HG02623 (cell line): ENCODE results near the gene SGCG.

ENCODE experiments used
- ATAC-seq: cut with Tn5 transposase; IDR thresholded peaks from one replicate; pipeline ENCODE4 v1.9.1; 2021; ENCODE audit warnings: moderate library complexity; ENCODE audit not compliant: unreplicated experiment

The SGCG gene

GRCh38 chr13:23323946-23324709 lies 143.3 kb downstream of the SGCG start:
- ATAC-seq = no peak

- ATAC-seq = peak; percentile 37
These were observed 144.4 kb downstream of the SGCG start for GRCh38 chr13:23325191-23325590.

- ATAC-seq = no peak
These were observed 149.6 kb downstream of the SGCG start for GRCh38 chr13:23330356-23330755.

- ATAC-seq = no peak
These were observed 158.4 kb downstream of the SGCG start for GRCh38 chr13:23339225-23339624.

- ATAC-seq = no peak
These were observed 164.3 kb downstream of the SGCG start for GRCh38 chr13:23344931-23345595.

- no peak for ATAC-seq
These were observed 166.8 kb downstream of the SGCG start for GRCh38 chr13:23347601-23348000.

GRCh38 chr13:23348262-23349127 lies 167.7 kb downstream of the SGCG start:
- ATAC-seq = no peak

GRCh38 chr13:23349161-23349897 lies 168.6 kb downstream of the SGCG start:
- ATAC-seq = no peak

- no peak for ATAC-seq
These were observed 169.2 kb downstream of the SGCG start for GRCh38 chr13:23350009-23350408.

GRCh38 chr13:23352161-23352560 lies 171.4 kb downstream of the SGCG start:
- no peak for ATAC-seq

GRCh38 chr13:23354520-23354919 lies 173.7 kb downstream of the SGCG start:
- ATAC-seq = no peak

- ATAC-seq = no peak
These were observed 175.6 kb downstream of the SGCG start for GRCh38 chr13:23356368-23356767.

GRCh38 chr13:23357349-23357748 lies 176.6 kb downstream of the SGCG start:
- no peak for ATAC-seq

GRCh38 chr13:23359882-23360281 lies 179.1 kb downstream of the SGCG start:
- ATAC-seq = no peak

- no peak for ATAC-seq
These were observed 184.9 kb downstream of the SGCG start for GRCh38 chr13:23365652-23366051.

GRCh38 chr13:23367907-23368306 lies 187.1 kb downstream of the SGCG start:
- ATAC-seq = no peak

- no peak for ATAC-seq
These were observed 191.6 kb downstream of the SGCG start for GRCh38 chr13:23372264-23372906.
